ENCODE data around the gene ITPR1.

ITPR1 gene

DNA sequence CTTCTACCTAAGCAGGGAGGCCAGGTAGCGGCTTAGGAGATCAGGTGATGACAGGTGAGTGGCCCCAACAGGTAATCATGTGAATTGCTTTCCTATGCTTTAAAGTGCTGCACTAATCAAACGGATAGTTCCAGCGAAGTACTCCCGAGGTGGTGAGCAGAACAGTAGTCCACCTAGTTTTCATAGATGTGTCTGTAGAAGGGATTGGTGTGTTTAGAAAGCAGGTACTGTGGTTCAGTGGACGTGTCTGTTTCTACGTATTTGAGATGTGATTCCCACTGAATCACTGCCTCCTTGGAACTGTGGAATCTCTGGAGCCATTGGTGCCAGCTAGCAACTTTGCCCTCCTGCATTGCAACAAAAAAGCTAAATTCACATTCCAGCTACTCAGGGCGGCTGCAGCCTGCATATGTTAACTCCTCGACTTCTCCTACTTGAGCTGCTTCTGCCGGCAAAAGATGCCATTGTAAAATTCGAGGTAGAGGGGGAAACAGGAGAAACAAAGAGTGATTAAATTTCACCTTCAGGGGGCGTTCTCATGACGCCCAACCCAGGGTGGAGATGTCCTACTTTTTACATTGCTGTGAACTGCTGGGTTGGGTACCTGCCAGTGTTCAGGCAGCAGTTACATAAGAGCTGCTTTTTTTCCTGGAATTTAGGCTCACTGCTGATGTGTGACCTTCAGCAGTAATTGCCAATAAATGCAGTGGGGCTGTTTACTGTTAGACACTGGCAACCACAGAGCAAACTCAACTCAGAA, 227.3 kb downstream of the ITPR1 start:
- no peak for DNase-seq (ENCODE audit: low read depth)

GRCh38 chr3:4721511-4721911, 228.4 kb downstream of the ITPR1 start:
- DNase-seq (ENCODE audit: low read depth): no peak

GRCh38 chr3:4722103-4722502, 229.0 kb downstream of the ITPR1 start:
- no peak for DNase-seq (ENCODE audit: low read depth)

DNA sequence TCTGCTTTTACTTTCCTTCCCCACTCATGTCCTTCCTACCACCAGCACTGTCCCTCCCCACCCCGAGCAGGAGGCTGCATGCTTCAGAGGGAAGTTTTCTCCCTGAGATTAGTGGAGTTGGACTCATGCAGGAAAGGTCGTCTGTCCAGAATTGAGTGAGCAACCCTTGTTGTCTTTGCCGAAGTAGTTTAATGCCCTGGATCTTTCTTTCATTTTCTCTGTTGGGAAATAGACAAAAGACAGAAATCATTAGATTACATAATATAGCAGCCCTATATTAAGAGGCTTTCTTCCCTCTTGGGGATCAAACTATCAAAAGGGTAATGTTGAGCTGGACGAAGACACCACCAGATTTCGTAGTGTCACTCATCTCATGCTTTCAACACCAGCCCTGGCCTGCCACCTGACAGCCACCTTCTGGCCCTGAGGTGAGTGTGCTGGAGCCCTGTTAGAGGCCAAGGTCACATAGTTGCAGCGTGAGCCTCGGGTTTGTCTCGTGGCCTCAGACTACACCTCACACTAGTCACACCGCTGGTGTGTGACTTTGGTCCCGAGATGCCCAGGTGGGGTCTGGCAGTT, 231.0 kb downstream of the ITPR1 start:
- DNase-seq (ENCODE audit: low read depth): no peak

- DNase-seq (ENCODE audit: low read depth): no peak
Measured at GRCh38 chr3:4726549-4726948, 233.4 kb downstream of the ITPR1 start.

GRCh38 chr3:4729061-4729973, 236.2 kb downstream of the ITPR1 start:
- no peak for DNase-seq (ENCODE audit: low read depth)

GRCh38 chr3:4730719-4731118, 237.6 kb downstream of the ITPR1 start:
- DNase-seq (ENCODE audit: low read depth): no peak

GRCh38 chr3:4731543-4732111, 238.5 kb downstream of the ITPR1 start:
- DNase-seq (ENCODE audit: low read depth): no peak

GRCh38 chr3:4732925-4733324, 239.8 kb downstream of the ITPR1 start:
- DNase-seq (ENCODE audit: low read depth): no peak

GRCh38 chr3:4734454-4734853, 241.3 kb downstream of the ITPR1 start:
- no peak for DNase-seq (ENCODE audit: low read depth)

- DNase-seq (ENCODE audit: low read depth): no peak
Measured at GRCh38 chr3:4735243-4735642, 242.1 kb downstream of the ITPR1 start.

GRCh38 chr3:4736284-4736861, 243.2 kb downstream of the ITPR1 start:
- DNase-seq (ENCODE audit: low read depth): no peak

GRCh38 chr3:4738737-4739274, 245.7 kb downstream of the ITPR1 start:
- no peak for DNase-seq (ENCODE audit: low read depth)

DNA sequence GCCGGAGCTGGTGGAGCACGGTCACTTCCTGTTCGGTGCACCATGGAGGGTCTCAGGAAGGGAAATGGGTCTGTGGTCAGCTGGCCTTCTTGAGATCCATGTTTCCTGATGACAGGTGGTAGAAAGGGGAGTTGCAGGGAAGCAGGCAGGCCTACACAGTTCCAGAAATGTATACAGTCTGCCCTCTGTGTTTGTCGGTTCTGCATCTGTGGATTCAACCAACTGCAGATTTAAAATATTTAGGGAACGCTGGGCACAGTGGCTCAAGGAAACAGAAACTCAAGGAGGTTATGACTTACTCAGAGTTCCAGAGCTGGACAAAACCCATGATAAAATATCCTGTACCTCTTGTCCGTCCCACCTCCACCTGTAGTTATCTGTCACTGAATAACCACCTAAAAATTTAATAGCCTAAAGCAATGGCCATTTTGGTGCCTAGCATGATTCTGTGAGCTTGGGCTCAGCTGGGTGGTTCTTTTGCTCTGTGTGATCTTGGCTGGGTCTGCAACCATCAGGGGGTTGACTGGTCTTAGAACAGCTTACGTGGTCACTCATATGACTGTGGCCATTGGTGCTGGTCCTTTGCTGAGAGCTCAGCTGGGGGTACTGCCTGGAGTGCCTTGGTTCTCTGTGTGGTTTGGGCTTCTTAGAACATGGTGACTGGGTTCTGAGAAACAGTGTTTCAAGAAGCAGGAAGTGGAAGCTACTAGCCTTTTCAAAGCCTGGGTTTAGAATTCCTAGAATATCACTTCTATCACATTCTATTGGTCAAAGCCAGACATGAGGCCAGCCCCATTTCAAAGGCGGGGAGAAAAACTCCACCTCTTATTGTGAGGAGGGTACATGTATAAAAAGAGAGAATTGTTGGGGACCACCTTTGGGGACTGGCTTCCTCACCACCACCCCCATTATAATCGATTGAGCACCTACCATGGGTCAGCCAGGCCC, 246.4 kb downstream of the ITPR1 start:
- no peak for DNase-seq (ENCODE audit: low read depth)

DNA sequence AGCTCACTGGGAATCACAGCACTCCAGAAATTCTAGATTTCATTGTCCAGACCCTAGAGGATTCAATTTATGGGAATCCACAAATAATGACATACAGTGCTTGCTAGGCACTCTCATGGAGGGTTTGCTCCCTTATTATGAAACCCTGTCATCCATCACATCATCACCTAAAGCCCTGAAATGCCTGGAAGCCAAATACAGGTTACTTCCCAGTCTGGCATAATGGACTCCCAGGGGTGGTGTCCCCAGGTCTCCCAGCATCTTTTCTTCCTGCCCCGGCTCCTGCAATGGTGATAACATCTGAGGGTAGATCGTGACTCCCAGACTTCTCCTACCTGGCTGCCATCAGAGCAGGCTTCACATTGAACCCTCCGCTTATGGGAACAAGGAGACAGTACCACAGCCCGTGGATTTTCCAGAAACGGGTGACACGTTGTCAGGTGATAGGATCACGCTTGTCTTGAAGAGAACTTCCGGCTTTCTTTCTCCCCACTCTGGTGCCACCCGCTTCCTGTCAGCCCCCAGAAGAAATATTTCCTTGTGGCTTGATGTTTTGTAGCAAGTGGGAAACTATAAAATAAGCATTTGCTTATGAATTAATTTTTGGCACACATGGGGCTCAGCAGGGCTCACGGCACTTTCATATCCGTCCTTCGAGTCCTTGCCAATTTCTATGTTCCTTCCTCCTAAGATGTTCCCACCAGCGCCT, 247.4 kb downstream of the ITPR1 start:
- DNase-seq (ENCODE audit: low read depth): no peak

DNA sequence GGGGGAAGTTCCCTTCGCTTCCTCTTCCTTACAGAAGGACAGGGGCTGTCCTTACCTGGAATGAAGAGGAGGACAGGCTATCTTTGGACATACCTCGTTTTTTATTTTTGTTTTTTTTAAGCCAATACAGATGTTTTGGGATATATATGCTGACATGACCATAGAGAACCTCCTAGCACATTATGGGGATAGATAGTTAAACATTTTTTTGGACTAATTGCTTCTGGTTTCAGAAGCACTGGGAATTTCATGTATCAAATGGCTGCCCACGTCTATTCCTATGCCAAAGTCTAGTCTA, 247.9 kb downstream of the ITPR1 start:
- DNase-seq (ENCODE audit: low read depth): no peak

GRCh38 chr3:4741404-4742307, 248.5 kb downstream of the ITPR1 start:
- DNase-seq (ENCODE audit: low read depth): no peak

DNA sequence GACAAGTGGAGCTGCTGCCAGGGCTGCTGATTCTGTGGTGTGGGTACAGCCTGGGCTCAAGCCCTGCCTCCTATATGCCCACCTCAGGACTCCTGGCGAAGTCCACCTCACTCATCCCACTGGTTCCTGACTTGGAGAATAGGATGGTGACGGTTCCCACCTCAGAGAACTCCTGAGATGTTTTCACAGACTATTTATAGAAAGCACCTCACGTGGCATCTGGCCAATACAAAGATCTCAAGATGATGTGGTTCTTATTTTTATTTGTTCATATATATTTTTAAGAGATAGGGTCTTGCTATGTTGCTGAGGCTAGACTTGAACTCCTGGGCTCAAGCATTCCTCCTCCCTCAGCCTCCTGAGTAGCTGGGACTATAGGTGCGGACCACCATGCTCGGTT, 249.2 kb downstream of the ITPR1 start:
- no peak for DNase-seq (ENCODE audit: low read depth)

DNA sequence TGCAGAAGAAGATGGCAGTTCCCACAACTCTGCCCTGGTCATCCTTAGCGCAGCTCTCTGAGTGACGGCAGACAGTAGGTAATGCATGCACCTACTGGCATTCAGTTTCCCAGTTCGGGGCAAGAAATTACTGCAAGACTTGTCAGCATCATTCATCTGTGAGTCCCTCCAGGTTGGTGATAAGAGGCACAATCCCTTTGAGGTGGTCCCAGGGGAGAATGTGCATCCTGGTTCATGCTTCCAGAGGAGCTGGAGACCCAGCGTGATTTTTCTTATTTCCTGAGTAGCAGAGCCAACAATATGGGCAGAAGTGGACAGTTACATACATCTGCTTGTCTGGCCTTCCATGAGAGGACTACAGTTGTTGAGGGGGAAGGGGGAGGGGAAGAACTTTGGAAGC, 250.2 kb downstream of the ITPR1 start:
- DNase-seq (ENCODE audit: low read depth): no peak
